ENCODE measurements around the gene GET3.
A peak's percentile ranks its signal among the peaks of the same experiment; 100 is the strongest.
"Not testable (repeated sequence)": the region's sequence is repeated elsewhere in the genome, so short reads cannot be mapped to it uniquely, and the experiment has no call there.

GET3 gene

DNA sequence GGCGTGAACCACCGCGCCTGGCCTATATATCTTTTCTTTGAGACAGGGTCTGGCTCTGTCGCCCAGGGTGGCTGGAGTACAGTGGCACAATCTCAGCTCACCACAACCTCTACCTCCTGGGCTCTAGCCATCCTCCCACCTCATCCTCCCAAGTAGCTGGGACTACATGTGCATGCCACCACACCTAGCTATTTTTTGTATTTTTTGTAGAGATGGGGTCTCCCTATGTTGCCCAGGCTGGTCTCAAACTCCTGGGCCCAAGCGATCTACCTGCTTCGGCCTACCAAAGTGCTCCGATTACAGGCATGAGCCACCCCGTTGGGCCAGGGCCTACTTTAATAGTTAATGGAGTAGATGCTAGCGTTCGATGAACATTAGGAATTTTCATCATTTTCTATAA lies 17.0 kb upstream of the GET3 start:
- no peak for DNase-seq

DNA sequence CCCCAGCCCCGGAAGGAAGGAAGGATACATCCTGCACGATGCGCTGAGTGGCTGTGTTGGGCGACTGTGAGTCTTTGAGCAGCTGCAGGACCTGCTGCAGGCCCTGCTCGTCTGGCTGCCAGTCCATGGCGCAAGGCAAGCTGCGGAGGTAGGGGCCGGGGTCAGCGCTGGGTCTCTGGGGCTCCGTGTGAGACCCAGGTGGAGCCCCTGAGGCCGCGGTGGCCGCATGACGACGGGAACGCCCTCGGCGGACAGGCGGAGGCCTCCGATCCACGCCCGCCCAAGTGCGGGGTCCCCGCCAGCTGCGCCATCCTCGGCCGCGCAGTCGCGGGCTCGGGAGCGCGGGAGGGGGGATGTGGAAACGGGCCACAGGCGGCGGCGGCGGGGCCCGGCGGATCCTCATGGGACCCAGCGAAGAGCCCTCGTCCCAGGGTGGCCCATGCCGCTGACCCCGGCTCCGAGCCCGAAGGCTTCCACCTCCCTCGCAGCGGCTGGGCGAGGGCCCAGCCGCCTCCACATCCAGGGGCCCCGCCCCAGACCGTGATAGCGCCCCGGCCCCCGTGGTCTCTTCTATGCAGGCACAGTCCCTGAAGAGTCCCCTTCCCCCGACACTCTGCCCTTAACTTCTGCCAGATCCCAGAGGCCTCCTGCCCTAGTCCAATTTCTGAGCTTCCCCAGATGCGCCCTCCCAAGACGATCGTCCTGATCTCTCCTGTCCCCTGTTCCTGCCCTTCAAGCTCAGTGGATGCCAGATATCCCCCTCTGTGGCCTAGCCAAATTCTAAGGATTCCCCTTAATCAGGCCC lies 16.2 kb upstream of the GET3 start:
- DNase-seq = no peak

DNA sequence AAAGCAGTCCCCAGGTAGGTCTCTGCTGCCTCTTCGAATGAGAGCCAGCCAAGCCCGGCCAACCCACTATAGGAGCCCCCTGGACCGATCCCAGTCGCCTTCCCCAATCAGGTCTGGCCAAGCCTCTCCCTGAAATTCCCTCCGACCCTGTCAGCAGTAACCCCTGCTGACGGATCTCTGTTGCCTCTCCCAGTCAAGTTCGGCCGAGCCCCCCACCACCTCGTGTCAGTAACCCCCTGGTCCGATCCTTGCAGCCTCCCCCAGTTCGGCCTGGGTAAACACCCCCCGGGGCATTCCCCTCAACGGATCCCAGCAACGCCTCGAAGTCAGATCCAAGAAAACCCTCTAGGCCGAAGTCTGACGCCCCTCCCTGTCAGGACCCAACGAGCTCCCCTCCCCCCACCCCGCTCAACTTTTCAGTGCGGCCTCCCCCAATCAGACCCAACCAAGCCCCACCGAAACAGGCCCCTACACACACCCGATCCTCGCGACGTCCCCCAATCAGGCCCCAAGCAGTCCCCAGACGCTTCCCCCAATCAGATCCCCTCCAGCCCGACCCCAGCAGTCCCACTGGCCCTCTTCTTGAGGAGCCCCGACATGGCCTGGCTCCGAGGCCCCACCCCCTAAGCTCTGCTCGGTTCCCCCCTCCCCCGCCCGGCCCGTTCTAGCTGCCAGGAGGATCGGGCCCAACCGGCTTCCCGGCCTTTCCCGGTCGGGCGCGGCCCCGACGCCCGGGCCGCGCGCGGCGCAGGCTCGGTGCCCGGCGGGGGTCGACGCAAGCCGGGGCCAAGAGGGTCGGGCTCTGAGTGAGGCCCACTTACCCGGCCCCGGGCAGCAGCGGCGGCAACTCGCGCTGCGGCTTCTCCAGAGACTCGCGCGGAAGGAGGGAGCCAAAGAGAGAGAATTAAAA lies 15.4 kb upstream of the GET3 start:
- no peak for DNase-seq

DNA sequence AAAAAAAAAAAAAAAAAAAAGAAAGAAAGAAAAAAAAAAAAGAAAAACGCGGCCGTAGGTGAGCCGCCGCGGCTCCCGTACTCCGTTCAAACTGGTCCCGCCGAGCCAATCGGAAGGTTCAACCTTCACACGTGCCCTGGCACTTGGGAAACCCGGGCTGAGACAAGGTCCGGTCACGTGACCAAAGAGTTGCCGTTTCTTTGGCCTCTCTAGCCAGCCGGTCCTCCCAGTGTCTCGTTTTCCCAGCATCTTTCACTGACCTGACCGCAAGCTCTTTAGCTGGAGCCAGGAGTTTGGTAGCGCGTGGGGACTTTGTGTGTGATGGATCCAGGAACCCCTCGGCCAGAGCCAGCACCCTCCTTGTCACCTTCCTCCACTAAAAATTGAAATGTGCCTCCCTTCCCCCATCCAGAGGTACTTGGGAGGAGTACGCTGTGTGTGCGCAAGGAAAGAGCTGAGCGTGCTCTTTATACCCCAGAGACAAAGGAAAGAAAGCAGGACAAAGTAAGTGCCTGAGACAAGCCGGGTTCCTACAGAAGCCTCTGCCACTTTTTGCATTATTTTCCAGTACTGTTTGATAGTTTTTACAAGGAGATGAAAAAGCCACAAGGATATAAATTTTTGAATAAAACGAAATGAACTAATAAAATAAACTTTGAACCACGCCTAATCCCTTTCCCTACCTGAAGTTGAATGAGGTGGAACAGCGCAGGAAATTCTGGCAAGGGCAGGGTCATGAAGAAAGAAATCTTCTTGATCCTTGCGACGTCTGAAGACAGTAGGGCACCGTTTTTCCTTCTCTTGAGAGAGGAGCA lies 14.5 kb upstream of the GET3 start:
- peak; percentile 88 for DNase-seq

DNA sequence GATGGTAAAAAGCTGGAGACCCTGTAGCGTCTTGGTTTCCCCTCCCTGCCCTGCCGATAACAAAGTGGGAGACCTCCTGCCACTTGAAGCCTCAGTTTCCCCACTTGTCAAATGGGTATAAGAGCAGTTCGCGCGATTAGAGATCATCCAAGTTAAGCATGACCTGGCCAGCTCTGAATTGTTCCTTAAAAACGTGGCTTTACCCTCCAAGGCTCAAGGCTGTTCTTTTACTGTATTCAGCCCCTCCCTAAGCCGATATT lies 14.0 kb upstream of the GET3 start:
- DNase-seq = no peak

DNA sequence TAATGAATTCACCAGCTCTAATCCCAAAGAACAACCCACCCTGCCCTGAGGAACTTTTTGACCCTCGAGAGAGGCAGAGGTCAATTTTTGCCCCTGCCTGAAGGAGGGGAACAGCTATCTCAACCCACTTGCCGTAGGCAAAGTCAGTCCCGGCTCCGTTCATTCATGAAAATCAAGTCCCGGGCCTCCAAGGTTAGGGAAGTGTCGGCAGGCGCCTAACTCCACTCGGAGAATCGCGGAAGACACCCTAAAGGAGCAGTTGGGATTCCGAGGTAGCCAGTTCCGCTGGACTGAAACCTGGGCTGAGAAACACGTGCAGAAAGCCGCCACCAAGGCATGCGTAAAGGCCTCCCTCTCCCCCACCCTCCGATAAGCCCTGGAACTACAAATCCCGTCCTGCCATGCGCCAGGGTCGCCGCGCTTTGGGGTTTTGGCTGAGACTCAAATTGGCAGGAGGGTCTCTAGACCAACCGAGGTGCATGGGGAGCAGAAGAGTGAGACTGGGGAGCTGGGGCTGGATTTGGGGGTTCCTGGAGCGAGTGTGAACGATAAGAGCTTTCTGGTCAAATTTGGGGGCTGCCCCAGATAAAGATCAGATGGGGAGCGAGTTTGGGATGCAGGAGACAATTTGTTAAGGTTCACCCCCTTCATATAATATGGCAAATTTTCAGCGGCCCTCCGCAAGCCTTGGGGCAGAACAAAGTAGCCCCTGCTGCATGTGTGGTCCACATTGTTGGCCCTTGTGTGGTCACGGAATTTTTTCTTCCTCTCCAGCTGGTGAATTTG lies 13.5 kb upstream of the GET3 start, which contains the start of gene TNPO2:
TSS of gene TNPO2 (minus strand) at position 292 of the 786 bp plus-strand sequence. CDS start 2,955 bp downstream, outside the sequence.
- DNase-seq = peak; percentile 8

DNA sequence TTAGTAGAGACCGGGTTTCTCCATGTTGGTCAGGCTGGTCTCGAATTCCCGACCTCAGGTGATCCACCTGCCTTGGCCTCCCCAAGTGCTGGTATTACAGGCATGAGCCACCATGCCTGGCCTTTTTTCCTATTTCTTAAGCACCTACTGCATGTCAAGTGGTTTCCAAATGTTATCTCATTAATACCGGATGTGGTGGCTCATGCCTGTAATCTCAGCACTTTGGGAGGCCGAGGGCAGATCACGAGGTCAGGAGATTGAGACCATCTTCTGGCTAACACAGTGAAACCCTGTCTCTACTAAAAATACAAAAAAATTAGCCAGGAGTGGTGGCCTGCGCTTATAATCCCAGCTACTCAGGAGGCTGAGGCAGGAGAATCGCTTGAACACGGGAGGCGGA lies 11.7 kb upstream of the GET3 start:
- not testable (repeated sequence) for DNase-seq

DNA sequence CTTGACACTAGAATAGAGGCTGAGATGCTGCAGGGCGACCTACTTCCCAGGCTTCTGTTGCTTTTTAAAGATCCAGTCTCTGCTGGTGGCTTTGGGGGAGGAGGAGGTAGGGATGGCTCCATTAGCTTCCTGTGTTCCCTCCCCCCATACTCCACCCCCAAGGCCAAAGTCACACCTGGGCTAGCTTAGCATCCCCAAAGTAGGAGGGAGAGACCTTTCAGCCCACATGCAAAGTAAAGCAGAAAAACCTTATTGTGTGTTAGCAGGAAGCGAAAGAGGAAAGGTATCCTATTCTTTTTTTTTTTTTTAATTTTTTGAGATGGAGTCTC lies 10.3 kb upstream of the GET3 start:
- no peak for DNase-seq

DNA sequence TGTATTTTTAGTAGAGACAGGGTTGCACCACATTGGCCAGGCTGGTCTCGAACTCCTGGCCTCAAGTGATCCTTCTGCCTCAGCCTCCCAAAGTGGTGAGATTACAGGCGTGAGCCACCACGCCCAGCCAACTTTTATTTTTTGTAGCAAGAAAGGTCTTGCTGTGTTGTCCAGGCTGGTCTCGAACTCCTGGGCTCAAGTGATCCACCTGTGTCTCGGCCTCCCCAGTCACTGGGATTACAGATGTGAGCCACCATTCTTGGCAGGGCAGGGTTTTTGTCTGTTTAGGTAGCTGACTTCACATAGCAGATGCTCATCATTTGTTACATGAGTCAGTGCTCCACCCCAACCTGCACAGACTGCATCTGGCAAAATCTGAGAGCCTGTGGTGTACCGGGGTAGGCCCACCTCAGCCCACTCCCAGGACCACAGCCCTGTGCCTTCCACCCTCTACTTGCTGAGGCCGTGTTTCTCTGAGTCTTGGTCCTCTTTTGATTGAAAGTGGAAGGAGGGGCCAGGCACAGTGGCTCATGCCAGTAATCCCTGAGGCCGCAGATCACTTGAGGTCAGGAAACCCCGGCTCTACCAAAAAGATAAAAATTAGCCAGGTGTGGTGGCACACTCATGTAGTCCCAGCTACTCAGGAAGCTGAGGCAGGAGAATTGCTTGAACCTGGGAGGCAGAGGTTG lies 9.4 kb upstream of the GET3 start:
- no peak for DNase-seq

DNA sequence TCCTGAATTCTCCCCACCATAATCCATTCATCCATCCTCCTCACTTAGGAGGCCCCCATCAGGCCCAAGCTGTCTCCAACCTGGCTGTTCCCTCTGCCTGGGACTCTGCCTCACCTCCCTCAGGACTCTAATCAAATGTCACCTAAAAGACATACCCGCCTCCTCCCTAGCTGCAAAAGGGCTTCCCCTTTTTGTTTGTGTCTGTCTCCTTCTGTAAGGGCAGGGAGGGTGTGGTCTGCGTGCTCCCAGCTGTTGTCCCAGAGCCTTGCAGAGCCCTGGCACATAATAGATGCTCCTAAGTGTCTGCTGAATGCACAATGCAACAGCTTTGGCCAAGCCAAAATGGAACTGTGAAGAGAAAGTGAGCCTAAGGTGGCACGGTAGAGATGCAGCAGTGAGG lies 7.2 kb upstream of the GET3 start:
- DNase-seq = no peak

DNA sequence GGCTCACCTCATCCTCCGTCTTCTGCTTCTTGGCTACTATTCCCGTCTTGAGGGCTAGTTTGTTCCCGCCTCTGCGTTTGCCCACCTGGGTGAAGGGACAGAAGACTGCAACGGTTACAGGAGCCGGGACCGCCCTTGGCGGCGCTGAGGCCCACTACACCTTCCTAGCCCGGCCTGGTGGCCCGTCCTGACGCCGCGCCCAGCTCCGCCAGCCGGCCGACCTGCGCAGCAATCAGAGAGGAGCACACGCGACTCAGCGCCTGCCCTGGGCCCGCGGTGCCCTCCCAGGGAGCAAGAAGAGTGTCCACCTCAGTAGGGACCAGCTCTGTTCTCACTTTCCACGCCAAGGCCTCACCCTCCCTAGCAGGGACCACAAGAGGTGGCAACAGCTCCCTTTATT lies 6.0 kb upstream of the GET3 start:
- no peak for DNase-seq

DNA sequence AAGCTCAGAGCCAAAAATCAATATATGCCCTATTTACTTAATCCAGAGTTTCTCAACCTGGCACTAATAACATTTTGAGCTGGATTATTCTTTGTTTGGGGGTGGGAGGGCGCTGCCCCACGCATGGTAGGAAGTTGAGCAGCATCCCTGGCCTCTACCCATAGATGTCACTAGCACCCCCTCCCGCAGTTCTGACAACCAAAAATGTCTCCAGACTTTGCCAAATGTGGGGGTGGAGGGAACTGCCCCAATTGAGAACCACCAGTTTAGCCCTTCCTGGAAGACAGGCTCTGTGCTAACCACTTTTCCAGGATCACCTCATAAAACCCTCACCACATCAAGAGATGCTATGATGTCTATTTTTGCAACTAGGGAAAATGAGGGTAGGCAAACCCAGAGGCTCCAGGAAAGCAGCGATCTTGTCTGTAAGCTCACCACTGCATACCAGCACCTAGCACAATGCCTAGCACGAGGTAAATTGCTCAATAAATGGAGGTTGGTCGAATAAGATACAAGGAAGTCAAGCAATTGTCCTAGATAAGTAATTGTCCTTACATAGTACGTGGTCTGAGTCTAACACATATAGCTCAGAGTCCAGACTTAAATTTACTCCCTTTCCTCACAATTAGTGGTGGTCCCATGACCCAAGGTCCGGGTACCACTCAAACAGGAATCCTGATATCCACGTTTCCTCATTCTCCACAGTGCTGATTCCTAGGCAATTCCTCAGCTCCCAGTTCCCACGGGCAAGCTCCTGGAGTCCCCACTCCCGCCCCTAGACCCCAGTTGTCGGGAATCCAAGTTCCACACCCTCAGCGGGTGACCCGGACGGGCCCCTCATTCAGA lies 3.7 kb upstream of the GET3 start:
- DNase-seq = no peak

DNA sequence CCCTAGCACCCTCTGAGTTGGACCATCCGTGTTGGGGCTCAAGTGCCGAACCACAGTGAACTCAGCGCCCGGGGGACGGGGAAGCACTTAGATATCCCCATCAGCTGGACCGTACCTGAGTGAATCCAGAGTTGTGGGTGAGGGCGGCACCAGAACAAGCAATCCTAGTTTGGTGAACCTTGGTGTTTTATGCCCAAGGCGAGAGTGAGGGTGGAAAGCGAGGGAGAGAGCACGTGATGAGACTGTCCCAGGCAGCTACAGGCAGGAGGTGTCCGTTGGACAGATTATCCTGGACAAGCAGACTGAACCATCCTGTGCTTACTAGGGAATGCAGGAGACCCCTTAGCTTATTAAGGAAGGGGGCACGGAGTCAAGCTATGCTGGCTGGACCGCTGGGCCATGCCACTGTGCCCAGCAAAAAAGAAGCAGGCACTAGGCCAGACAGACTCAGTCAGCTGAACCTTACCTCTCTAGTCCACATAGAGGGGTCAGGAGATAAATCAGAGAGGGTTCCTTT lies 596 bp downstream of the GET3 start:
- no peak for DNase-seq

DNA sequence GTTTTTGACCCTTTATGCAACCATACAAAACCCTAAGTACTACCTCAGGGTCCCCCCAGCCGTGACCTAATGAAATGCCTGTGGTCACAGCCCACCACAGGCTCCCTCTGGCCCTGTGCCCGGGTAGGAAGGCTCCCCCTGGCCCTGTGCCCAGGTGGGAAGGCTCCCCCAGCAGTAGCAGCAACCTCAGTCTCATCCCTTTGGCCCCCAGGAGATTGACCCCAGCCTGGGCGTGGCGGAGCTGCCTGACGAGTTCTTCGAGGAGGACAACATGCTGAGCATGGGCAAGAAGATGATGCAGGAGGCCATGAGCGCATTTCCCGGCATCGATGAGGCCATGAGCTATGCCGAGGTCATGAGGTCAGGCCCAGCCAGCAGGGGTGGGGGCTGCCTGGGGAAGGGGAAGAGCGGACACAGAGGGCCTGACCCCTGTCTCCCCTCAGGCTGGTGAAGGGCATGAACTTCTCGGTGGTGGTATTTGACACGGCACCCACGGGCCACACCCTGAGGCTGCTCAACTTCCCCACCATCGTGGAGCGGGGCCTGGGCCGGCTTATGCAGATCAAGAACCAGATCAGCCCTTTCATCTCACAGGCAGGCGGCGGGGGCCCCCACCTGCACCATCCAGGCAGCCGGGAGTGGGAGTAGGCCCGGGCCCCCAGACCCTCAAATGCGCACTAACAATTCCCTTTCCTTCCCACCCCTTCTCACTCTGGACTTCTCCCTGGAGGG lies 8.0 kb downstream of the GET3 start:
- no peak for DNase-seq

DNA sequence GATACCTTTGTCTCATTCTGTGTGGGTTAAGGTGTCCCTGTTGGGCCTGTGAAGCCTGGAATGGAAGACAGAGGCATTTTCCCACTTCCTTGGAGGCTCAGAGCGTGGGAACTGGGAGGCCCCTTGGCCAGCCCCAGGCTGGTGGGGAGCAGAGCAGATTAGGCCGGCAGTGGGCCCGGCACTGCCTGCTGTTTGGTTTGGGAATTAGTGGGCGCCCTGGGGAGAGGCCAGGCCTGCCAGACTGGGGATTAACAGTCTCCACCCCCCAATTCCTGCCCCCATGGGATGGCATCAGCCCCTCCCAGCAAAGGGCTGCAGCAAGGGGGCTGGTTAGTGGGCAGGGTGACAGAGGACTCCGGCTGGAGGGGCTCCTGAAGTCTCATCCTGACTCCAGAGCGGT lies 11.2 kb downstream of the GET3 start:
- no peak for DNase-seq

DNA sequence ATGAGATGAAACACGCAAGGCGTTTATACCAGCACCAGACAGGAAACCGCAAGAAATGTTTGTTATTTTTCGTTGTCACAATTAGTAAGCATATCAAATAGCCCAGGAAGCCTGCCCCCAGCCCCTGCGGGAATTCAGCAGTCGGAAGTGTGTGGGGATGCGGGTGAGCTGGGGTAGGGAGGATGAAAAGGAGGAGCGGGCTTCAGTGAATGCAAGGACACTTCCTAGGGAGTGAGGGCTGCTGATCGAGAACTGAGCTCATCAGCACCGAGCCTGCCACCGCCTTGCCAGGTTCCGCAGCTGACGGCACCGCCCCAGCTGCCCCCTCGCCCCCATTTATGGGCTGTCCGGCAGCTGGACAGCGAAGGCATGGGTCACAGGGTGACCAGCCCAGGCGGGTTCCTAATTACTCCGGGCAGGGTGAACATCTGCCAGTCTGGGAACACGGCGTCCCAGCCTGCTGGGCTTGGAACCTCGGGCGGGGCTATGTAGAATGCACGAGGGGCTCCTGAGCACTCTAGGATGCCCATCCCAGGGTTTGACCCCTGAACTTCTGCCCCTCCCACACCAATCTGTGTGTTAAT lies 12.7 kb downstream of the GET3 start:
- no peak for DNase-seq

DNA sequence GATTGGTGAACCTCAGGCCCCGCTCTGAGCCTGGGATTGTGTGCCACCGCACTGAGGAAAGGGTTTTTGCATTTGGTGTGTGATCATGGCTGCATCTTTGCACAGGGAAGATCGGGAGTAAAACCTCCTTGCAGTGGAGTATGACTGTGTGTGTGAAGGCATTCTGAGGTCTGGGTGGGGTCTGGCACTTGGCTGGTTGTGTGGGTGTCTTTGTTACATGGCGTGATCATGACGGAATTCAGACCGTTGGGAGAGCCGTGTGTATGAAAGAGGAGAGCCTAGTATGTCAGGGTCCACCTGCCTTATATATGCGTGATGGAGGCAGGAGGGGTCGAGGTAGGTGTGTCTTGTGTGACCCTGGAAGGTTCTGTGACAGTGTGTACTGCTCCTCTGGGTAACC lies 13.6 kb downstream of the GET3 start:
- no peak for DNase-seq

DNA sequence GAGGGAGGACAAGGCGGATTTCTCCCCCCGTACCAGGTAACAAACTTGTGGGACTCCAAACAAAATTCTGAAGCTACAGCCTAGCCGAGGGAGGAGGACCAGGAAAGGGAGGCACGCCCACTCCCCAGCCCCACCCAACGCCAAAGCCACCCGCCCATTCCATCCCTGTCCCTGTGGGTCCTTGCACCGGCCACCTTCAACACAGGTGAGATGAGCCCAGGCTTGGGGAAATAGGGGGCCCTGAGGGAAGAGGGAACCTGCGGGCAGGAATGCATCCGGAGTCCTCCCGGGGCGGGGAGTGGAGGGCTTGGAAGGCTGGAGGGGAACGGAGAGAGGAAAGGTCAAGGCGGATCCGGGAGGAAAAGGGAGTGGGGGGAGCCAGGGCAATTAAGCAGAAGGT lies 14.3 kb downstream of the GET3 start, which contains the start of gene BEST2:
TSS of gene BEST2 (plus strand) at position 157 of the 400 bp plus-strand sequence. CDS start 802 bp downstream, outside the sequence.
- DNase-seq = no peak

DNA sequence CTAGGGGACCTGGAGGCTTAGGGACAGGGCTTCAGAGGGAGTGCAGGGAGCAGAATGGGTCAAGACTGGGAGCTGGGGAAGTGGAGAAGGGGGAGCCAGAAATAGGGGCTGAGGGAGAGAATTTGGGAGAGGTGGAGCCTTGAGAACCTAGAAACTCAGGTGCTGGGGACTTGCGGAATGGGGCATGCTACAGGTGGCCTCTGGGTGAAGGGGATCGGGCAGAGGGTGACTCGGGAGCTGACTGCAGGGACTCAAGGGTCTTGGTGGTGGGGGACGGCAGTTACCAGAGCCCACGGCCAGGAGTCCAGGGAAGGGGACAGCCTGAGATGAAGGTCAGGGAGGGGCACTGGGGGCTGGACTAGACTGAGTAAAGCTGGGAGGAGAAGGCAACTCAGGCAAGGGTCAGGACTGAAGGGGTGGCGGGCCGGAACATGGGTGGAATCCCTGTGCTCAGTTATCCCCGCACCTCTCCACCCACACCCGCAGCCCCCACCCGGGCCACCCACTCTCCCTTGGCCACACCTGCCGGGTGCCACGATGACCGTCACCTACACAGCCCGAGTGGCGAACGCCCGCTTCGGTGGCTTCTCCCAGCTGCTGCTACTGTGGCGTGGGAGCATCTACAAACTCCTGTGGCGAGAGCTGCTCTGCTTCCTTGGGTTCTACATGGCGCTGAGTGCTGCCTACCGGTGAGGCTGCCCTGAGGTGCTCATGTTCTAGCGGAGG lies 14.9 kb downstream of the GET3 start:
- DNase-seq = no peak
